ENCODE data around the gene INAVA.

Gene INAVA

GRCh38 chr1:200869376-200869752, 25.3 kb upstream of the INAVA start:
- H3K4me3 ChIP-seq (ENCODE audit: control insufficient read depth, low read depth, low read length) = no peak overlapping the region
- no peak for TF ChIP-seq CTCF (IDR thresholded peaks at IDR 0.05; ENCODE audit: control insufficient read depth, insufficient read depth, low read depth, low read length, missing control alignments)
- DNase-seq (ENCODE audit: low read depth) = no peak

GRCh38 chr1:200869753-200870391, 24.8 kb upstream of the INAVA start:
- H3K4me3 ChIP-seq (ENCODE audit: control insufficient read depth, low read depth, low read length) = no peak overlapping the region
- DNase-seq (ENCODE audit: low read depth) = no peak
- no peak for TF ChIP-seq CTCF (IDR thresholded peaks at IDR 0.05; ENCODE audit: control insufficient read depth, insufficient read depth, low read depth, low read length, missing control alignments)

GRCh38 chr1:200872446-200873115, 22.1 kb upstream of the INAVA start, which contains the start of gene GPR25:
TSS of gene GPR25 (plus strand) at chr1:200872981. CDS start at chr1:200873038, 57 bp downstream.
- no peak within 1 kb of the TSS for H3K4me3 ChIP-seq (ENCODE audit: control insufficient read depth, low read depth, low read length)
- no peak for DNase-seq (ENCODE audit: low read depth)
- no peak for TF ChIP-seq CTCF (IDR thresholded peaks at IDR 0.05; ENCODE audit: control insufficient read depth, insufficient read depth, low read depth, low read length, missing control alignments)

- TF ChIP-seq CTCF (IDR thresholded peaks at IDR 0.05; ENCODE audit: control insufficient read depth, insufficient read depth, low read depth, low read length, missing control alignments) = no peak
- no peak overlapping the region for H3K4me3 ChIP-seq (ENCODE audit: control insufficient read depth, low read depth, low read length)
- no peak for DNase-seq (ENCODE audit: low read depth)
Observed at GRCh38 chr1:200873116-200873670, 21.5 kb upstream of the INAVA start.

- no peak overlapping the region for H3K4me3 ChIP-seq (ENCODE audit: control insufficient read depth, low read depth, low read length)
- no peak for DNase-seq (ENCODE audit: low read depth)
Observed at GRCh38 chr1:200873671-200874397, 20.9 kb upstream of the INAVA start.

More at GRCh38 chr1:200873671-200874397, 20.9 kb upstream of the INAVA start:
- no peak for TF ChIP-seq CTCF (IDR thresholded peaks at IDR 0.05; ENCODE audit: control insufficient read depth, insufficient read depth, low read depth, low read length, missing control alignments)
